Central memory CD4-positive, alpha-beta T cell (primary cell): ENCODE data around the gene GLIS1.

Experiments
- DNase-seq: peaks from one replicate; pipeline ENCODE4 v3.0.0; 2022

Gene GLIS1

DNA sequence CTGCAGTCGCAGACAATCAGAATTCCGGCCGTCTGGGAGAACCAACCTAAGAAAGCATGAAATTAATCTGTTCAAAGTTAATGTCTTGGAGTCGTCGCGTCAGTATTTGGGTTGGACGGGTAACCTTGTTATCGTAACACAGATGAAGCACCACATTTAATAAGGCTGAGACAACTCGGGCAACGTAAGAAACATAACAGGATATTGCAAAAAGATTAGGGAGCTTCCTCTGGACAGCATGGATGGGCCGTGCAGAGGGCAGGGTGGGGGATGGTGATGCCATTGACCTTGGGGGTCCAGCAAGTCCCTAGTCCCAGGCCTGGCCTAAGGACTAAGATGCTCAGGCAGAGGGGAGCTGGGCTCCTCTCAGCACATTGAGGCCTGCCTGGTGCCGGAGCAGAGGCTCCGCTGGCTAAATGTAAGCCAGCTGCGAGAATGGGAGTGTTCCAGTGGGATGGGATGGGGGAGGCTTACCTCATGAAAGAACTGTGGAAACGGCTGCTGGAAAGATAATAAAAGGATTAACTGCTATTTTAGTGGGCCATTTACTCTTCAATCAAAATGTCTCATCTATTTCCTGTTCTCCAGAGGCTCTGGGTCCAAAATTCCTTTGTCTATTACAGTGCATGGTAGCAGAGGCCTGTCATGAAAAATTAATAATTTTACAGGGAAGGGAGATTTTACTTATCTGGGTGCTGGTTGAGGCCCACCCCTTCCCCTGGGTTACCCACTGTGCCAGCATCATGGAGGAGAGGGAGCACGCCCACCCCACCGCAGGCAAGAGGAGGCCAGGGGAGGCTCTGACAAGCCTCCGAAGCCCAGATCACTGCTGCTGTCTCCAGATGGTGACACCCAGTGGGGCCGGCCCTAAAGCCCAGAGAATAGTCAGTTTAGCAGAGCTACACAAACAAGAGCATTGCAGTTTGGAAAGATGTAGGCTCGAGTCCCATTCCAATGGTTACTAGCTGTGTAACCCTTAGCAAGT is 148.1 kb downstream of the GLIS1 start:
- no peak for DNase-seq

DNA sequence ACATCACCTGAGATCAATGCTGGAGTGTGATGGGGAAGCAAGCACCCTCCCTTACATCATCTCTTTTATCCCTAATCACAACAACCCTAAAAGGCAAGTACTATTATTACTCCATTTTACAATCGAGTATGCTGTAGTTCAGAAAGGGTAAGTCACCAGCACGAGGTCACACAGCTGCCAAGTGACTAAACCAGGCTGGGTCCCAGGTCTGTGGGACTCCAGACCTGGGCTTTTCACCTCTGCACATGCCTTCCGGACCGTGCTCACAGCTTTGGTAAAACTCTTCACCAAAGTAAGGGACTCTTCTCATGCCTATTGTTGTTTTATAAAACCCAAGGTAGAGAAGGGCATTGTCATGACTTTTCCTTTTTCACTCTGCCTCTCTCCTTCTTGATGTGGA is 148.9 kb downstream of the GLIS1 start:
- DNase-seq, result no peak

DNA sequence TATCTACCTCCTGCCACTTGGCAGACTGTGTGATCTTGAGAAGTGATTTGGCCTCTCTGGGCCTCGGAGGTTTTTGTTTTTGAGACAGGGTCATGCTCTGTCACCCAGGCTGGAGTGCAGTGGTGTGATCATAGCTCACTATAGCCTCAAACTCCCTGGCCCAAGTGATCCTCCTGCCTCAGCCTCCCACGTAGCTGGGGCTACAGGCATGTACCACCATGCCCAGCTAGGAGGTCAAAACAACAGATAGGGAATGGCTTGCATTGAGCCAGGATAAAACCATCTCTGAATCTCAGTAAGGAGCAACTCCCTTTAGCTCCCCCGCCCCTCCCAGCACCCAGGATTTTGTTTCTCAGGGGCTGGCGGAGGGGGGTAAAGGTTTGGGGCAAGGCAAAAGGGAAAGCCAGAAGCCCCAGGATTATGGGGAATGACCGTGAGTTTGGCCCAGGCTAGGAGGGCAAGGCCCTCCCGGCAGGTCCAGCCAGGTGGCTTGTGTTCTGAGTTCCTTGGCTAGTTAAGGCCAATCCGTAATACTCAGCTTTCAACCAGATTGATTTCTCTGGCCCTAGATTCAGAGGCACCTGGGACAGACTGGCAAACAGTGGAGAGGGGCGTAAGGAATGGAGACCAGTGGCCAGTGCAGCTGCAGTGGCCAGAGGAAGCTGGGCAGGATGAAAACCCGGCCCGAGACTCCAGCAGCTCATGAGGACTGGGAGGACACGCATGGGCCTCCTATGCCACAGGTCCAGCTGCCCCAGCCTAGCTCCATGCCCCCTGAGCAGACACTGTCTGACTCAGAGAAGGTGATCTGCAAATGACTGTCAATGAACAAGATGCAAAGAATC is 149.7 kb downstream of the GLIS1 start:
- no peak for DNase-seq

DNA sequence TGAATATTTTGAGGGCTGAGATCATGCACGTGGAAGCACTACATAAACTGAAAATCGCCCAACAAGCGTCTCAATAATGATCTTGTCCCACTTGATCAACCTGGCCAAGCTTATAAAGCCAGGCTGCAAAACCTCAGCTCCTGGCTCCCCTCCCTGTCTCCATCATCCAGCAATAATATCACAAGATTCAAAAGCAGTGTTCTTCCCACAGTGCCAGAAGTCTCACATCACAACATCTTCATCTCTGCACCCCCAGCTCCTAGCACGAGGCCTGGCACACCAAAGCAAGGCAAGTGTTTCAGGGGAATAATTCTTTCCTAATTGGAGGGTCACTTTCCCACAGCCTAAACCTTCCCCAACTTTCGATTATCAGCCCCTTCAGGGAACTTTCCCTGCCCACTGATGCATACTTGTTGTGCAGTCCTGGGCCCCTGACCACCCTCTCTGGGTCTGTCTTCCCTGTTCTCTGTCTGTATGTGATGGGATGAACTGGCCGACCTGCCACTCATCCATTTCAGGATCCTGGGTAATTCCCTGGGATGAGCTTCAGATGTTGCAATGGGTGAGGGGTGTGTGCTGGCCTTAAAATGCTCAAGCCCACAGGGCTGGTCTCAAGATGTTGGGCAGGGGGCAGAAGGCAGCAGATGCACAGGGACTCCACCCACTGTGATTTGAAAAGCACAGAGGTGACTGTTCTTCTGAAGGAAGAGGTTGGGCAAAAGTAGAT is 150.7 kb downstream of the GLIS1 start:
- no peak for DNase-seq

DNA sequence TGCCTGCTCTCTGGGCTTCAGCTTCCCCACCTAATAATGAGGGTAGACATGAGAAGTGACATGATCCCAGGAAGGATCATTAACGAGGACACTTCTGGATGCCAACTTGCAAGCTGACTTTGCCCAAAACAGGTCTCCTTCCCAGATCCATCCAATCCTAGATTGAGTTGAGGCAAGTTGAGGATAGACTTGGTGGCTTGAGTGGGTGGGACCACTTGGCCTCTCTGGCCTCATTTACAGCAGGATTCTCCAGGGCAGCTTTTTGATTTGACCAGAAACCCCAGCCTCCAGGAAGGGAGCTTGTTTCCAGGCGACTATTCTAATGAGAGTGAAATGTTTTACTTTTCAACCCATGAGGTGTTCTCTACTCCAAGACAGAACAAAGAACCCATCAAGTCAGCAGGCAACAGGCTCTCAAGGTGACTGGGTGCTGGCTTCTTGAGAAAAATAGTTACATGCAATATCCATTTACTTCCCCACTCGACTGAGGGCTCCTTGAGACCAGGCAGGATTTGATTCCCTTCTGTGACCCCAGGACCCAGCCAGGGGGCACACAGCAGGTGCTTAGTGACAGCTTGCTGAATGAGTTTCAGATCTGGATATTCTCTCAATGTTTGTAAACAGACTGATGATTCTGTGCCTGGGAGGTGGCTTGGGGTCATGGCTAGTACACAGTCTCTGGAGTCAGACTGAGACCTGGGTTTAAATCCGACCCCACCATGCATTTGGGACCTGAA is 151.5 kb downstream of the GLIS1 start:
- no peak for DNase-seq

DNA sequence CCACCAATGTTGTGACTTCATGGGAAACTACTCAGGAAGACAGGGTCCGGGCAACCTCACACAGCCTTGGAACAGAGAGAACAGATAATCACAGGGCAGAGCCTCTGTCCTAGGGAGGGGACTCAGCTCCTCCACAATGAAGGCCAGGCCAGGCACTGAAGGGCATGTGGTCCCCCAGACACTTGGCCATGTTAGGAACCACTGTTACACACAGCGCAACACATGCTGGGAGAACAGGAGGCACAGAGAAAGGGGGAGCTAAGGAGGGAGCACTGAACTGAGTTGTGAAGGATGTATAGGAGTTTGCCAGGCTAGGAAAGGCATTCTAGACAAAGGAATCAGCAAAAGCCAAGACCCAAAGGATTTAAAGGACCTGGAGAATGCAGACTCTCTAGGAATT is 152.2 kb downstream of the GLIS1 start:
- no peak for DNase-seq

DNA sequence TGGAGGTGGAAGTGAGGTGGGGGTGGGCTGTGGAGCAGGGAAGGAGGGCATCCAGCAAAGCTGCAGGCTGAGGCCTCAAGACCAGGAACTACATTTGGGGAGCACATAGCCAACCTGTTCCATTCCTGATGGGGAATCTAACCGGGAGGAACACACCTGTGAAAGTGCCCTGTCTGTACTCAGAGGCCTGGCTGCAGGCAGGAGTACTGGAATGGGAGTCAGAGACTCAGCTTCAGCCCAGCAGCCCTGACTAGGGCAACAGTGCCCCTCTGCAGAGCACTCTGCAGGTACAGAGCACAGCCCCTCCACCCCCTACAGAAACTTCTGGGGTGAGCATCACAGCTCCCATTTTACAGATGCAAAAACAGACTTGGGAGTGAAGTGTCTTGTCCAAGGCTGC is 153.4 kb downstream of the GLIS1 start:
- DNase-seq, result no peak

DNA sequence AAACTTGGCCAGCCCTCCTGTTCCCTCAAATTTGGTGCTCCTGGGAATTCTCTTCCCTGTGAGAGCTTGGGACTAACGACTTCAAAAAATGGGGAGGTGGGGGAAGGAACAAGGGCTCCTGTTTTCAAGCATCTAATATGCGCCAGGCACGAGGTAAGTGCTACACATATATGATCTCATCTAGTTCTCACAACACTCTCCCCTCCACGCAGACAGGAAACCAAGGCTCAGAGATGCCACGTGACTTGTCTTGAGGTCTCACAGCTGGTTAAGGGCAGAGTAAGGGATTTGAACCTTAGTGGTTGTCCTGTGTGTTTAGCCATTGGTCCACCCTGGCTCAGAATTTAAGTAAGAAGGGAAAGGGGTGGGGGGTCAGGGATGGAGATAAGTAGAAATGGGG is 153.8 kb downstream of the GLIS1 start:
- DNase-seq, result peak; percentile 9

DNA sequence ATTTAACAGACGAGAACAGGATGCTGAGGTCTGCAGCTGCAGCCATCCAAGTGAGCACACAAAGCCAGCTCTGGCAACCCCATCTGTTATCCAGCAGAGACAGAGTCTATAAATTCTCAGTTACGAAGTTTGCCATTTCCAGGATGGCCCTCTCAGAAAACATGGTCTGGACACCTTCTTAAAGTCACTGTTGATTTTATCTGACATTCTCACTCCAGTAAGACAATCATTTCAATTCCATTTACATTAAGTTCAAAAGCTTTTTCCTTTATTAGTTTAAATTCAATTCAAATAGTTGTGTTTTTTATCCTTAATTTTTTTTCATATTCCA is 154.2 kb downstream of the GLIS1 start:
- DNase-seq, result no peak

DNA sequence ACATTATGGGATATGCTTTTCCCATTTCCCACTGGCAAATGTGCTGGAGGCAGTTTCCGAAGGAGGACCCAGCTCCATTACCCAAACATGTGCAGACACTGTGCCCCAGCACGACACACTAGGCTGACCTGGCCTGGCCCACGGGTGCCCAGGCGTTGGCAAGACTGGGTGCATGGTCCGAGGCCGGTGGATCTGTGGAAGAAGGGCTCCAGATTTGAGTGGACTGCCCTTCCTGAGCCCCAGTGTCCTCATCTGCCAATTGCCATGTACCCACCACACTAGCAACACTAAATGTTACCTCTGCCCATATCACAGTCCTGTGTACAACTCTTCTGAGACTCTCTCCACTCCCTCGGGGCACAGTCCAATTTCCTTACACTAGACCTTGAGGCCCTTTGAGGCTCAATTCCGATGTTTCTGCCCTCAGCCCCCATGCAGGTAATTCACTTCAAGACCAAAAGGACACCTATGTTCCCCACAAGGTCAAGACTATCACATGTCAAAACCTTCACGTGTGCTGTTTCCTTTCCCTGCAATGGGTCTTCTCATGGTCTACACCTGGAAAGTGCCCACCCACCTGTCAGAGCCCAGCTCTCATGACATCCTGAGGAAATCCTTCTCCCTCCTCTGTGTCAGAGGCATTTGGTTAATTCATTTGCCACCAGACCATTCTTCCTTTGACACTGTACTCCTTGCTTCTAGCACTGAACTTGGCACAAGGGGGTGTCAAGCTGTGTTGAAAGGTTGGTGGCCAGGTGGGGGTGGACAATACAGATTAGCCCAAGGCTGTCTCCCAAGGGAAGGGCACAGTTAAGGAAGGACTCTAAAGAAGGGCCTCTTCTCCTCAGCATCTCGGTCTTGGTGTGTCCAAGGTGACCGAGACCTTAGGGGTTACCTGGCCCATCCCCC is 154.8 kb downstream of the GLIS1 start:
- no peak for DNase-seq

DNA sequence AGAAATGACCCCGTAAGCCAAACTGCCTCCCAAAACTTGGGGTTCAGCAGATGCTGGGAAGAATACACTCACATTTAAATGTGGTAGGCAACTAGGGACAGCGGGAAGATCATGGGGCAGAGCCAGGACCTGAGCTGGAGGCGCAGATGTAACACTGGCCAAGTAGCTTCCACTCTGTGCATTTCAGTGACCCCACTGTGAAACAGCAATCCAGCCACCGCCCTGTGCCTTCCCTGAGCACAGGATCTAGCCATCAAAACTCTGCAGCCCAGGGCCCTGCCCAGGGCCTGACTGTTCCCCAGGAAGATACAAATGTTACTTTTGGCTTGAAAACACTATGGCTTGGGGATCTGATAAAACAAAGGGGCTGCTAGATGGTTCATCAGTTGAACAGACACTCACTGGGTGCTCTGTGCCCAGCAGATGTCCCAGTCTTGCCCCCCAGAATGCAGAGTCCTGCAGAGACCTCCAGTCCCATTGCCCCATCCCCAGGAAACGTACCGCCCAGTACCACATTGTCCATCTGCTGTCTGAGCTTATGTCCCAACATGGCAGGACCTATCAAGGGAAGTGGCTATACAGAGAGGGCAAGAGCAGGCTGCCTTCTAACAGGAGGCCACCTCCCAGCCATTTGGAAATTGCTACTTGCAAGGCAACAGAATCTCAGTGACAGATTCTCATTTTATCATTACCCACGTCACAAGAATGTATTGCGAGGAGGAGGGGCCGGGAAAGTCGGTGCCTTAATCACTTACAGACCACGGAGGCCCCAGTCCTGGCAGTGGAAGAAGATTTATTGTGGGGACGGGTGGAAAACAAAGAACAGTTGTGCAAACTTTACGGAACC is 155.7 kb downstream of the GLIS1 start:
- DNase-seq, result no peak

DNA sequence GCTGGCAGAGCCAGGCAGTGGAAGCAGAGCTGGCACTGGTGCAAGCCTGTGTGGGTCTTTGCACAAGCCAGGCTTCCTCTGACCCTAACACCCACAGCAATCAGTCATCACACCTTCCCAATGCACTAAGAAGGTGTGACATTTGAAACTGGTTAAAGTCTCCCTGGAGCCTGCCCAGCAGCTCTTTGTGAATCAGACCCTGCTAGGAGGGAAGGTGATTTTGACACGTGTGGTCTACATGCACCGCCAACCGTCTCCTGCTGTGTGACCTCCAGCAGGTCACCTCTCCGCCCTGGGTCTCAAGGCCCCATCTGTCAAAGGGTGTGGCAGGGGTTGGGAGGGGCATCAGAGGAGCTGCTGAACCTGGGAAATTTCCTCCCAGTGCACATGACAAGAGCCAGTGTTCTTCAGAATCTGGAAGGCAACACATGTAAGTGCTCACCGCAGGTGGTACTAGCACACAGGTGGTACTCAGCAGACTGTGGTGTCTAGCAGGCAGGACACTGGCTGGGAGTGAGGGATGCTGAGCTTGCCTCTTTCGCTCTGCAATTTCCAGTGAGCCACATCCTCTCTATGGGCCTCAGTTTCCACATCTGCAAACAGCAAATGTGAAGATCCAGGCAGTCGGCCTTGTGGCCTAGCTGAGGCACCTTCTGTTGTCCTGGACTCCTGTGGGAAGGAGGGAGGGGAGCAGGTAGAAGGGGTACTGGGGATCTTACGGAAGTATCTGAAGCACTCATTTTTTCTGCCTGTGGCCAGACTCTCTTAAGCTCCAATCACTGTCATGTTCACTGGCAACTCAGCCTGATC is 156.5 kb downstream of the GLIS1 start:
- no peak for DNase-seq

DNA sequence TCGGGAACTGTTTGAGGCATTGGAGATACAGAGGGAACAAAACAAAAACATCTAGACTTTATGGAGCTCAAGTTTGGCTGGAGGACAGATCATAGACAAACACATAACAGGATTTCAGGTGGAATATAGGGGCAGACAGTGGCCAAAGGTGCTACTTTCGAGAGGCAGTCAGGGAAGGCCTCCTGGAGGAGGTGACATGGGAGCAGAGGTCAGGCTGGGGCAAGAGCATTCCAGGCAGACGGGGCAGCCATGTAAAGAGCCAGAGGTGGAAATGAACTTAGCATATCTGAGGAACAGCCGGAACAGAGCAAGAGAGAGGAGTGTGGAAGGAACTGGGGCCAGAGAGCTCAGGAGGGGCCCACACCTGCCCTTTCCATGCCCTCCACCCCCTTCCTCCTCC is 157.5 kb downstream of the GLIS1 start:
- no peak for DNase-seq

DNA sequence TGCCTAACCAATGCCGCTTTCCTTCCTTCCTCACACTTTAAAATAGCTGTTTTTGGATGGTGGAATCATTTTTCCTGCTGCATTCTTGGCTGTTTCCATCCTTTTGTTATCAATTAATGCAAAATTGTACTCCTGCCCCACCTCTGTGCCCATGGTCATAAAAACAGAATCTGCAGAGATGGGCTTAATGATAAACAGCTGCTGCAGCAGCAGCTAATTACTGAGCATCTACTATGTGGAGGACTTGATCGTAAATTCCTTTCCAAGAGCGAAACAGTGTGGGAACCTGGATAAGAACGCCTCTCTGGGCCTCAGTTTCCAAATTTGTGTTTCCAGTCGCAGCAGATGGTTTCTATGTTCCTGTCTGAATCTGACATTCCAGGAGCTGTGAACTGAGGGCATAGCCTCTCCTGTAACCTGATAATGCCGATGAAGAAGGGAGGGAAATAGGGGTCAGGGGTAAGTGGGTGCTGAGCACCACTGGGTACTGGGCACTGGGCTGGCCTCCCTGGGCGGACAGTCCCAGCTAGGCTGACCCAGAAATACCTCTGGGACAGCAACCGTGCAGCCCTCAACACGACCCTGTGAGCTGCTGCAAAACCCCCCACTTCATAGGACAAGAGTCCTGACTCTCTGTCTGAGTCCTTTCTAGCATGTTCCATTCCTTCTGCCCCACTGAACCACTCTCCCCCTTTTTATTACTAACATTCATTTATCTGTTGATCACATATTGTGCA is 158.1 kb downstream of the GLIS1 start:
- DNase-seq, result no peak

DNA sequence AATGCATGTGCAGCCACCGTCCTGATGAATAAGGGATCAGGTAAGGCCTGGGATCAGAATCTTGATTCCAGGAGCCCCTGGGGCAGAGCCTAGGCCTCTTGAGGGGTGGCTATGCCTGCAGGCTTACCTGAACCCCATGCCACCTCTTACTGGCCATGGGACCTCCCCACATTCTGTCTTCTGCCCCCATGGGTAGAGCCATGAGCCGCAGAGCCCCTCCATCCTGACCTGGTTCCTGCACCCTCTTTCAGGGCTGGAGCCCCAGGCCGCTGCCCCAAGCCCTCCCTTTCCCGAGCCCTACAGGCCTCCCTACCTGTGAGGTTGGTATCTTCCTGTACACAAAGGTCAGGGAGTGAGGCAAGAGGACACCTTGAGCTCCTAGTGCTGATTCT is 159.0 kb downstream of the GLIS1 start:
- DNase-seq, result no peak

DNA sequence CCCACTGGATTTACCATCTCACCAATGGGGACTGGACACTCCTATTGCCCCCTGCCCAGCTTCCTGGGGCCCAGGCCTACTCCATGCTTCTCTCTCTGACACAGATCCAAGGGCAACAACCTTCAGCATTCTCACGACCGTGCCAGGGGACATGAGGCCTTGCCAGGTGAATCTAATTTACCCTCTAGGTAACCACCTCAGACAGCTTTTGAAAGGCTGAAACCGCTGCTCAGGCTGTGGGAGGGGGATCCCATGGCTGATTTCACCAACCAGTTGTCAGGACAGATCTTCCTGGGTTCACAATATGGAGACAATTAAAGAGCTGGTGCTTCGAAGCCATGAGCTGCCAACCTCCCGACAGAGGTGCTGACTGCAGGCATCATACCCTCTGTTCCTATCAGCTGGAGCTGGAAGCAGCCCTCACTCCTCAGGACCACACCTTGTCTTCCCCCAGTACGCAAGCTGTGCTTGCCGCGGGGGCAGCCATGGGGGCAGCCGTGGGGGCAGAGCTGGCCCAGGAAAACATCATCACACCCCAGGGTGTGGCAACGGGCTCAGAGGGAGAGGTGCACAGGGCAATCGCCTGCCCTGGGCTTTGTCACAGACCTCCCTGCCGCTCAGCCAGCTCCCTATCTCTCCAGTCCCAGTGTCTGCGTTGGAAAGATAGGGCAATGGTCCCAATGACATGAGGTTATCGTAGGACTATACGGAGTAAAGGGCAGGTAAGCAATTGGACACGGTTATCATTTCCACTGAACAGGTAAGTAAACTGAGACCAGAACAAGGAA is 159.5 kb downstream of the GLIS1 start:
- no peak for DNase-seq

DNA sequence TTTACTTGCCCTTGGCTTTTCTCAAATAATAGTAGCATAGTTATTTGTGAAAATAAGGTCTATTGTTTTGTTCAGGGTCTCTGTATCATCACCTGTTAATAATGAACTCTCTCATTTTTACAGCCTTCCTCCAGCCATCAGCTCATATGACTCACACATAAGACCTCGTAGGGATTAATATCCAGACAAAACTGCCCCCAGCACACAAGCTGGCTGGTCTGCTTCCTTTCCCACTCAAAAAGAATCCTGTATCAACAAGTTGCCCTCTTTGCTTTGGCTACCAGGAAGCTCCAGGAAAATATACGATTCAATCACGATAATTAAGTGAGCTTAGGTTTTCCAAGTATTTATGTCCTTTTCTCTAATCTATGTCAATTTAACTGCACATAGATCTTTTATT is 160.6 kb downstream of the GLIS1 start:
- DNase-seq, result no peak

DNA sequence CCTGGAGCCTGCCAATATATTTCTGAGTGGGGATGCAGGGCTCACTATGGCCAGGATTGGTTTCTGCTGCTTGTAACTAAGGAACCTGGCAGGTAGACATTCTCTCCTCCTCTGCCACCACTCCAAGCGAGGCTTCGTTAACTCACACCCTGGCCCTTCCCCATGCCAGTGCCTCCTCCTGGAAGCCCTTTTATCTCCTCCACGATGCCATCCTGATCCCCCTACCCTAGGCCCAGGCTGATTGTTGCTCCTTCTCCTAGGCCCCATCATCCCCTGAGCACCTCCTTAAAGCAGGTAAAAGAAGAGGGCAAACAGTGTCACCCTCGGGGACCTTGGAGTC is 161.2 kb downstream of the GLIS1 start:
- DNase-seq, result no peak
